Measurements from ENCODE around the gene OCIAD2.
"Not testable (repeated sequence)": the region's sequence is repeated elsewhere in the genome, so short reads cannot be mapped to it uniquely, and the experiment has no call there.

The OCIAD2 gene

DNA sequence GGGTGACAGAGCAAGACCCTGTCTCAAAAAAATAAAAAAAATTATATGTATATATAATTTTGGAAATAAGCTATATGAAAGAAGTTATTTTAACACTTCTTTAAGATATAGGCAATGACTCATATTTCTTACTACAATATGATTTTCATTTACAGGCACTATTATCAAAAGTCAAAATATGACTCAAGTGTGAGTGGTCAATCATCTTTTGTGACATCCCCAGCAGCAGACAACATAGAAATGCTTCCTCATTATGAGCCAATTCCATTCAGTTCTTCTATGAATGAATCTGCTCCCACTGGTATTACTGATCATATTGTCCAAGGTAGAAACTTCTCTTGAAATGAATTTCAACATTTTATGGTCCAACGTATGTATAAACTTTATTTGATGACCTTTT is 54.9 kb downstream of the OCIAD2 start:
- no peak for DNase-seq

GRCh38 chr4:48848799-48849198 is 57.8 kb downstream of the OCIAD2 start:
- DNase-seq, result not testable (repeated sequence)

- no peak for DNase-seq
Observed at GRCh38 chr4:48844843-48845242, 61.7 kb downstream of the OCIAD2 start.

DNA sequence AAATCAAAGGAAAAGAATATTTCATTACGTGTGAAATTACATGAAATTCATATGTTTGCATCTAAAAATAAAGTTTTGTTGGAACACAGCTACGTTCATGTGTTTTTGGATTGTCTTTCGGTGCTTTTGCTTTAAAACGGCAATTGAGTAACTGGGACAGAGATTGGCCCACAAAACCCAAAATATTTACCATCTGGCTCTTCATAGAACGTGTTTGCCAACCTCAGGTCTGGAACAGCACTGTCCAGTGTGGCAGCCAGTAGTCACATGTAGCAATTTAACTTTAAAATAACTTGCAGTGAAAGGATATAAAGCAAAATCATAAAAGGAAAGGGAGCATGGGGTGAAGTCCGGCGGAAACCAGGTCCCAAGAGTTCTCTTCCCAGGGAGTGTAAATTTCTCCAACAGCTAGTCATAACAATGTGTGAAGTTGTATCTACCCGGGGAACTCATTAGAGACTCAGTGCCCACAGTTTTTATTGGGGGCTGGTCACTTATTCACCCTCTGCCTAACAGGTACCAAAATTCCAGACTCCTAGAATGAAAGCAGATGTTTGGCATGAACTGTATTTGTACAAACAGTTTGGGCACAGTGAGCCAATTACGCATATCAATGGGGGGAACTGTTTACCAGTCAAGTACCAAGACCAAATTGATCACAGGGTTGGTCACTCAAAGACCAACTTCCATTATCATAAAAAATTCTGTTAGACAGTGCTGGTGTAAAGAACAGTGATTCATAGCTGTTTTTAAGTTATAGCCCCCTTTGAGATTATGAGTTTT is 65.3 kb downstream of the OCIAD2 start:
- no peak for DNase-seq

DNA sequence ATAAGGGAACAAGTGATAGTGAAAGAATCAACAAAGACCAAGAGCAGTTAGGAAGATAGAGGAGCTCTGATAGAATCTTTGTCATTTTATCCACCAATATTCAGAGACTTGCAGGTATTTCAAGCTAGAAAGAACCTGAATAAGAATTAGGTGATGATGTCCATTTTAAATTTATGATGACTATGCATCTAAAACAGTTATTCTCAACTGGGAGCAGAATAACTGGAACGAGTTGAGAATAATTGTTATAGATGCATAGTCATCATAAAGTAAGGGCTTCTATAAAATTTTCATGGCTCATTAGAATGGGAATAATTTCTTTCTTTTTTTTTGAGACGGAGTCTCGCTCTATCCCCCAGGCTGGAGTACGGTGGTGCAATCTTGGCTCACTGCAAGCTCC is 69.9 kb downstream of the OCIAD2 start:
- DNase-seq, result no peak
